HepG2 (cell line): Measurements from ENCODE around the gene NOB1. TPM values are rescaled to one million over a fixed set of nuclear protein-coding genes. Genes with fewer than 3 reads are reported as not detected.
A peak's percentile ranks its signal among the peaks of the same experiment; 100 is the strongest.

Experiments used
- GMEB1 ChIP-seq: sonication (generic); formaldehyde crosslinking; IDR thresholded peaks from 2 replicates; pipeline ENCODE4 v1.5.1; 2020; ENCODE audit warnings: missing genetic modification reagents, mild to moderate bottlenecking, borderline replicate concordance
- HOXD1 ChIP-seq: sonication (generic); formaldehyde crosslinking; IDR thresholded peaks from 2 replicates; pipeline ENCODE4 v1.5.0; 2020; ENCODE audit warnings: missing genetic modification reagents
- ZBTB42 ChIP-seq: sonication (generic); formaldehyde crosslinking; IDR thresholded peaks from 2 replicates; pipeline ENCODE4 v1.5.0; 2020; ENCODE audit warnings: mild to moderate bottlenecking, missing genetic modification reagents
- ZBTB49 ChIP-seq: sonication (generic); formaldehyde crosslinking; IDR thresholded peaks from 2 replicates; pipeline ENCODE4 v1.4.0; 2020; ENCODE audit warnings: missing genetic modification reagents, borderline replicate concordance
- ZNF232 ChIP-seq: sonication (generic); formaldehyde crosslinking; IDR thresholded peaks from 2 replicates; pipeline ENCODE4 v1.4.0; 2020; ENCODE audit warnings: missing genetic modification reagents, borderline replicate concordance
- ZNF276 ChIP-seq: sonication (generic); formaldehyde crosslinking; IDR thresholded peaks from 2 replicates; pipeline ENCODE4 v1.4.0; 2020; ENCODE audit warnings: mild to moderate bottlenecking, low read depth, missing genetic modification reagents
- ZNF280D ChIP-seq: sonication (generic); formaldehyde crosslinking; IDR thresholded peaks from 2 replicates; pipeline ENCODE4 v1.5.1; 2020; ENCODE audit warnings: mild to moderate bottlenecking, missing genetic modification reagents
- polyA plus RNA-seq, 8 experiments: library from polyadenylated mRNA; depleted of rRNA in 3 of 8; stranded (reverse) in 7 of 8; unstranded in 1 of 8; fragments of >200 nt; fragmentation: Illumina TruSeq in 4 of 8; extraction: Trizol in 4 of 8; gene quantifications; 2 replicates each; pipeline versions ENCODE4 v1.2.1 to v1.2.3, GENCODE V29; 2011 to 2016; ENCODE audit warnings: low read depth in 4 of 8, missing spikeins in 1 of 8, mixed read lengths in 1 of 8; ENCODE audit not compliant: insufficient read depth in 1 of 8
- total RNA-seq, 5 experiments: library from RNA; depleted of rRNA; stranded (reverse); fragments of >200 nt; fragmentation: Illumina TruSeq; extraction: Trizol; gene quantifications; 2 replicates each; pipeline ENCODE4 v1.2.3, GENCODE V29; 2016; ENCODE audit warnings: low read depth in 1 of 5
- TF ChIP-seq, protein P1 (sequence below): sonication (generic); formaldehyde crosslinking; IDR thresholded peaks from 2 replicates; pipeline ENCODE4 v1.5.1; 2020; ENCODE audit warnings: mild to moderate bottlenecking, moderate library complexity, missing genetic modification reagents
- TF ChIP-seq, protein P2 (sequence below): sonication (generic); formaldehyde crosslinking; conservative IDR thresholded peaks from 2 replicates; pipeline ENCODE4 v1.4.0; 2020; ENCODE audit warnings: mild to moderate bottlenecking, missing genetic modification reagents, moderate library complexity

The NOB1 gene
- total and polyA plus RNA-seq, 2 of the 13 experiments (the other 11 are each of a cell fraction or from before 2014, with no cell fraction given) = 47.1 to 162 TPM

DNA sequence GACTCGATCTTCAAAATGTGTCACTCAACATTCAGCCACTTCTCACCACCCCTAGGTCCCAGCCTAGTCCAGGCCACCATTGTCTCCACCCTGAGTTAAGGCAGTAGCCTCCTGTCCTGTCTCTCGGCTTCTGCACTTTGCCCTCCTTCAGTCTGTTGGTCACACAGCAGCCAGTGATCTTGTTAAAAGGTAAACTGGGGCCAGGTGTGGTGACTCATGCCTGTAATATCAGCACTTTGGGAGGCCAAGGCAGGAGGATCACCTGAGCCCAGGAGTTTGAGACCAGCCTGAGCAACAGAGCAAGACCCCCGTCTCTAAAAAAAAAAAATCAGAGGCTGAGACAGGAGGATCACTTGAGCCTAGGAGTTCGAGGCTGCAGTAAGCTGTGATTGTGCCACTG lies 33.2 kb upstream of the NOB1 start (continued):
- TF ChIP-seq, protein P1, sequence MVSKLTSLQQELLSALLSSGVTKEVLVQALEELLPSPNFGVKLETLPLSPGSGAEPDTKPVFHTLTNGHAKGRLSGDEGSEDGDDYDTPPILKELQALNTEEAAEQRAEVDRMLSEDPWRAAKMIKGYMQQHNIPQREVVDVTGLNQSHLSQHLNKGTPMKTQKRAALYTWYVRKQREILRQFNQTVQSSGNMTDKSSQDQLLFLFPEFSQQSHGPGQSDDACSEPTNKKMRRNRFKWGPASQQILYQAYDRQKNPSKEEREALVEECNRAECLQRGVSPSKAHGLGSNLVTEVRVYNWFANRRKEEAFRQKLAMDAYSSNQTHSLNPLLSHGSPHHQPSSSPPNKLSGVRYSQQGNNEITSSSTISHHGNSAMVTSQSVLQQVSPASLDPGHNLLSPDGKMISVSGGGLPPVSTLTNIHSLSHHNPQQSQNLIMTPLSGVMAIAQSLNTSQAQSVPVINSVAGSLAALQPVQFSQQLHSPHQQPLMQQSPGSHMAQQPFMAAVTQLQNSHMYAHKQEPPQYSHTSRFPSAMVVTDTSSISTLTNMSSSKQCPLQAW (CRISPR knock-in tag) = peak; percentile 56
- no peak for TF ChIP-seq GMEB1
- TF ChIP-seq ZNF276 (CRISPR knock-in tag) = no peak
- TF ChIP-seq ZNF232 (CRISPR knock-in tag) = no peak
- TF ChIP-seq ZBTB49 = no peak
- TF ChIP-seq ZBTB42 = no peak
- TF ChIP-seq ZNF280D (CRISPR knock-in tag) = 0 out of 2 replicates have a peak, but pooled peaks have one; percentile 34
- TF ChIP-seq, protein P2, sequence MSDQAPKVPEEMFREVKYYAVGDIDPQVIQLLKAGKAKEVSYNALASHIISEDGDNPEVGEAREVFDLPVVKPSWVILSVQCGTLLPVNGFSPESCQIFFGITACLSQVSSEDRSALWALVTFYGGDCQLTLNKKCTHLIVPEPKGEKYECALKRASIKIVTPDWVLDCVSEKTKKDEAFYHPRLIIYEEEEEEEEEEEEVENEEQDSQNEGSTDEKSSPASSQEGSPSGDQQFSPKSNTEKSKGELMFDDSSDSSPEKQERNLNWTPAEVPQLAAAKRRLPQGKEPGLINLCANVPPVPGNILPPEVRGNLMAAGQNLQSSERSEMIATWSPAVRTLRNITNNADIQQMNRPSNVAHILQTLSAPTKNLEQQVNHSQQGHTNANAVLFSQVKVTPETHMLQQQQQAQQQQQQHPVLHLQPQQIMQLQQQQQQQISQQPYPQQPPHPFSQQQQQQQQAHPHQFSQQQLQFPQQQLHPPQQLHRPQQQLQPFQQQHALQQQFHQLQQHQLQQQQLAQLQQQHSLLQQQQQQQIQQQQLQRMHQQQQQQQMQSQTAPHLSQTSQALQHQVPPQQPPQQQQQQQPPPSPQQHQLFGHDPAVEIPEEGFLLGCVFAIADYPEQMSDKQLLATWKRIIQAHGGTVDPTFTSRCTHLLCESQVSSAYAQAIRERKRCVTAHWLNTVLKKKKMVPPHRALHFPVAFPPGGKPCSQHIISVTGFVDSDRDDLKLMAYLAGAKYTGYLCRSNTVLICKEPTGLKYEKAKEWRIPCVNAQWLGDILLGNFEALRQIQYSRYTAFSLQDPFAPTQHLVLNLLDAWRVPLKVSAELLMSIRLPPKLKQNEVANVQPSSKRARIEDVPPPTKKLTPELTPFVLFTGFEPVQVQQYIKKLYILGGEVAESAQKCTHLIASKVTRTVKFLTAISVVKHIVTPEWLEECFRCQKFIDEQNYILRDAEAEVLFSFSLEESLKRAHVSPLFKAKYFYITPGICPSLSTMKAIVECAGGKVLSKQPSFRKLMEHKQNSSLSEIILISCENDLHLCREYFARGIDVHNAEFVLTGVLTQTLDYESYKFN = peak; percentile 62
- TF ChIP-seq HOXD1 = no peak
